SK-N-SH (cell line): ENCODE data around the gene YDJC. TPM values are rescaled to one million over a fixed set of nuclear protein-coding genes. Genes with fewer than 3 reads are reported as not detected.
"Not testable (repeated sequence)": the region's sequence is repeated elsewhere in the genome, so short reads cannot be mapped to it uniquely, and the experiment has no call there.

Source experiments
- CTCF ChIA-PET: fragments of 300-600, 350-600 bp; formaldehyde crosslinking; extraction: SDS; loops from one replicate; lab custom pipeline; 2021; lab: Yijun Ruan, JAX
- POLR2A ChIA-PET: fragments of 350-600 bp; sonication (Branson Sonifier 250); formaldehyde crosslinking; extraction: SDS; loops from one replicate; lab custom pipeline; 2020; ENCODE audit warnings: antibody characterized with exemption, inconsistent platforms; lab: Yijun Ruan, JAX
- DNase-seq: peaks from one replicate; pipeline ENCODE4 v3.0.0; 2012
- H2AFZ ChIP-seq: fragments of 200-600 bp; sonication (generic); 2 replicates; pipeline ENCODE4 v1.8.1; 2016; ENCODE audit warnings: antibody characterized with exemption, mild to moderate bottlenecking, low read depth
- H3F3A ChIP-seq: fragments of 200-600 bp; sonication (generic); replicated peaks from 2 replicates; pipeline ENCODE3; 2016; ENCODE audit warnings: antibody characterized with exemption, mild to moderate bottlenecking; ENCODE audit not compliant: insufficient read depth
- H3K27ac ChIP-seq, 2 experiments: fragments of 200-500 bp in 1 of 2; fragments of 200-600 bp in 1 of 2; sonication (Bioruptor generic) in 1 of 2; sonication (generic), shearing (Covaris generic) in 1 of 2; 2 replicates each; pipeline versions ENCODE4 v1.5.1 to v1.6.1; 2014 to 2016; ENCODE audit warnings: low read depth in 2 of 2, inconsistent platforms in 1 of 2, low read length in 1 of 2, mild to moderate bottlenecking in 1 of 2, mixed read lengths in 1 of 2
- H3K27me3 ChIP-seq: fragments of 200-600 bp; sonication (generic), shearing (Covaris generic); 2 replicates; pipeline ENCODE4 v1.6.1; 2016; ENCODE audit warnings: mixed run types; ENCODE audit not compliant: insufficient read depth
- H3K36me3 ChIP-seq, 2 experiments: fragments of 200-500 bp in 1 of 2; fragments of 200-600 bp in 1 of 2; sonication (Bioruptor generic) in 1 of 2; sonication (generic) in 1 of 2; replicated peaks in 1 of 2; 2 replicates each; pipeline versions ENCODE3 to v1.5.1; 2014 to 2016; ENCODE audit warnings: low read length in 1 of 2, mild to moderate bottlenecking in 1 of 2; ENCODE audit not compliant: insufficient read depth in 2 of 2, control insufficient read depth in 1 of 2
- H3K4me1 ChIP-seq, 2 experiments: fragments of 200-500 bp in 1 of 2; fragments of 200-600 bp in 1 of 2; sonication (Bioruptor generic) in 1 of 2; sonication (generic), shearing (Covaris generic) in 1 of 2; 2 replicates each; pipeline versions ENCODE4 v1.5.1 to v1.6.1; 2014 to 2016; ENCODE audit warnings: low read depth in 1 of 2, low read length in 1 of 2, mixed run types in 1 of 2; ENCODE audit not compliant: insufficient read depth in 2 of 2, control insufficient read depth in 1 of 2
- H3K4me2 ChIP-seq: fragments of 200-600 bp; sonication (generic), shearing (Covaris generic); 2 replicates; pipeline ENCODE4 v1.6.1; 2017; ENCODE audit warnings: mixed run types
- H3K4me3 ChIP-seq, 2 experiments: fragments of 200-500 bp in 1 of 2; fragments of 200-600 bp in 1 of 2; sonication (Bioruptor generic) in 1 of 2; sonication (generic), shearing (Covaris generic) in 1 of 2; 2 replicates each; pipeline versions ENCODE4 v1.5.1 to v1.8.1; 2014 to 2016; ENCODE audit warnings: low read depth in 2 of 2, inconsistent platforms in 1 of 2, low read length in 1 of 2, mild to moderate bottlenecking in 1 of 2, mixed read lengths in 1 of 2, moderate library complexity in 1 of 2
- H3K79me2 ChIP-seq: fragments of 200-600 bp; sonication (generic); 2 replicates; pipeline ENCODE4 v1.8.1; 2017; ENCODE audit warnings: mild to moderate bottlenecking; ENCODE audit not compliant: insufficient read depth
- H3K9ac ChIP-seq: fragments of 200-600 bp; sonication (generic); 2 replicates; pipeline ENCODE4 v1.6.1; 2017; ENCODE audit warnings: mixed run types
- H3K9me2 ChIP-seq: fragments of 200-600 bp; sonication (generic); 2 replicates; pipeline ENCODE4 v1.6.1; 2017; ENCODE audit warnings: mixed run types
- H3K9me3 ChIP-seq: fragments of 200-600 bp; sonication (generic); 2 replicates; pipeline ENCODE4 v1.6.1; 2017; ENCODE audit warnings: mixed run types, mild to moderate bottlenecking, moderate library complexity
- H4K20me1 ChIP-seq: fragments of 200-600 bp; sonication (generic); 2 replicates; pipeline ENCODE4 v1.6.1; 2017; ENCODE audit warnings: mild to moderate bottlenecking, mixed run types; ENCODE audit not compliant: insufficient read depth
- CHD2 ChIP-seq: fragments of 150-350 bp; IDR thresholded peaks from 2 replicates; pipeline ENCODE4 v1.6.1; 2018; ENCODE audit warnings: low read length; ENCODE audit not compliant: partially characterized antibody
- FOSL2 ChIP-seq: IDR thresholded peaks from 2 replicates; pipeline ENCODE4 v1.4.0; 2012; ENCODE audit warnings: low read depth, mild to moderate bottlenecking, moderate library complexity, borderline replicate concordance
- FOXM1 ChIP-seq: IDR thresholded peaks from 2 replicates; pipeline ENCODE4 v1.4.0; 2012; ENCODE audit warnings: low read depth, mild to moderate bottlenecking
- GABPA ChIP-seq: IDR thresholded peaks from 2 replicates; pipeline ENCODE4 v1.4.0; 2012; ENCODE audit warnings: low read depth, mild to moderate bottlenecking
- JUND ChIP-seq: IDR thresholded peaks from 2 replicates; pipeline ENCODE4 v1.4.0; 2012
- POLR2AphosphoS5 ChIP-seq: IDR thresholded peaks from 2 replicates; pipeline ENCODE4 v1.6.1; 2012; ENCODE audit warnings: low read depth, low read length
- RXRA ChIP-seq: IDR thresholded peaks from 2 replicates; pipeline ENCODE4 v1.4.0; 2012; ENCODE audit warnings: low read depth, mild to moderate bottlenecking, borderline replicate concordance
- SIN3A ChIP-seq: IDR thresholded peaks from 2 replicates; pipeline ENCODE4 v1.6.1; 2012; ENCODE audit warnings: low read depth, mild to moderate bottlenecking, low read length, moderate library complexity, borderline replicate concordance
- SMC3 ChIP-seq: IDR thresholded peaks from 2 replicates; pipeline ENCODE4 v1.6.1; 2012; ENCODE audit warnings: low read depth, low read length, improper control_type of control experiment
- TAF1 ChIP-seq: IDR thresholded peaks from 2 replicates; pipeline ENCODE4 v1.6.1; 2012; ENCODE audit warnings: low read depth, mild to moderate bottlenecking, low read length, moderate library complexity, borderline replicate concordance
- TCF12 ChIP-seq: IDR thresholded peaks from 2 replicates; pipeline ENCODE4 v1.4.0; 2012
- TEAD4 ChIP-seq: IDR thresholded peaks from 2 replicates; pipeline ENCODE4 v1.4.0; 2012; ENCODE audit warnings: mild to moderate bottlenecking, borderline replicate concordance; ENCODE audit not compliant: insufficient read depth
- USF2 ChIP-seq: fragments of 150-350 bp; IDR thresholded peaks from 2 replicates; pipeline ENCODE4 v1.6.1; 2017; ENCODE audit warnings: antibody characterized with exemption, low read length, low read depth, borderline replicate concordance
- WGBS: methylation state at CpG from one replicate; pipeline ENCODE4 v1.1.6; 2017; ENCODE audit warnings: low lambda C conversion rate; 5-methylcytosine and 5-hydroxymethylcytosine counted together
- polyA plus RNA-seq, 3 experiments: library from polyadenylated mRNA; depleted of rRNA; stranded (reverse); fragments of >200 nt; gene quantifications; 2 replicates each; pipeline ENCODE4 v1.2.3, GENCODE V29; 2012
- TF ChIP-seq, protein P1 (sequence below): fragments of 200-600 bp; sonication (generic); IDR thresholded peaks from 2 replicates; pipeline ENCODE4 v1.6.1; 2017; ENCODE audit warnings: antibody characterized with exemption, mild to moderate bottlenecking, moderate library complexity
- TF ChIP-seq, protein P2 (sequence below): IDR thresholded peaks from 2 replicates; pipeline ENCODE4 v1.6.1; 2012; ENCODE audit warnings: mild to moderate bottlenecking, low read depth, low read length, moderate library complexity
- TF ChIP-seq, protein P3 (sequence below): fragments of 150-350 bp; IDR thresholded peaks from 2 replicates; pipeline ENCODE4 v1.6.1; 2016; ENCODE audit warnings: mild to moderate bottlenecking, low read depth, low read length
- TF ChIP-seq, protein P4 (sequence below): IDR thresholded peaks from 2 replicates; pipeline ENCODE4 v1.4.0; 2012; ENCODE audit warnings: low read depth
- TF ChIP-seq, protein P5 (sequence below): IDR thresholded peaks from 2 replicates; pipeline ENCODE4 v1.4.0; 2012; ENCODE audit warnings: low read depth, borderline replicate concordance

The YDJC gene
- polyA plus RNA-seq, 1 of the 3 experiments (the other 2 are of a cell fraction) = 37.4 TPM

DNA sequence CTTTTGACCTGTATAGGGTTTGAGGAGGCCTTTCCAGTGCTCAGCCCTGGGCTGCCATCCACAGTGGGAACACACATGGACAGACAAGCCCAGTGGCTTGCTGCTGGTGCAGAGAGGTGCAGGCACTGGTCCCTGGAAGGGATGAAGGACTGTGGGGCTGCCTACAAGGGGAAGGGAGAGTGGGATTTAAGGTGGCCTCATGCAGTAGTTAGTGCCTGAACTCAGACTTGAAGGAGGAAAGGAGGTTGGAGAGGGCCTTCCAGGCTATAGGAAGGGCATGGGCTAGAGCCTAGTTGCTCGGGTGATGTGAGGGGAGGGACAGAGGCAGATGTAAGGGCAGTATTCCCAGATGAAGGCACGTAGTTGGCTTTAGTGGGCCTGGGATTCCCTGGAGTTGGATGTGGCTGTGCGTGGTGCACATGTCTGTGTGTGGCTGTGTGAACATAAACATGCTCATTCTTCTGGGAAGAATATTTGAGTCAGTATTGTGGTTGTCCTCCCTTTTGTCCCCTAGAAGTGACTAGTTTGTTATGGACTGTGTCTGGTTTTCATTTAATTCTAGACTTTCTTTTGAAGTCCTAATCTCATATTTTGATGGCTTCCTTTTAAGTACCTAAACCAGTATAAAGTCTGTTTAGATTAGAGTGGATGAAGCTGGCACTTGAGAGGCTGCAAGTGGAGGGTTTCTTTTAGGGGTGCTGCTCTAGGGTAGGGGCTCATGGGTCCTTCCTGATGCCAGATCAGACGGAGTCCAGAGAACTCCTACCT is 18.4 kb downstream of the YDJC start:
- peaks cover 98% of the 10 kb centered on the region for H3K79me2 ChIP-seq
- H3K36me3 ChIP-seq = peaks cover 8 to 25% of the 10 kb centered on the region in 2 experiments
- POLR2A ChIA-PET = no interaction called here
- no peaks in the 10 kb centered on the region for H3F3A ChIP-seq
- no peak overlapping the region for H3K4me3 ChIP-seq
- H3K9me2 ChIP-seq = no peaks in the 10 kb centered on the region
- DNase-seq = no peak
- no peak overlapping the region for H2AFZ ChIP-seq
- no peak overlapping the region for H3K27ac ChIP-seq
- WGBS = 89% methylated on average over 4 of the region's 4 CpGs
- no peak overlapping the region for H3K4me2 ChIP-seq
- H3K4me1 ChIP-seq = no peaks in the 10 kb centered on the region; a peak in 1 of 4 replicates
- H4K20me1 ChIP-seq = peaks cover 83% of the 10 kb centered on the region
- CTCF ChIA-PET = interaction anchor here (0.8 kb wide), 1 partner anchor 18 kb away, joined by 3 read pairs; the partner anchor contains the start of gene YDJC
- no peaks in the 10 kb centered on the region for H3K27me3 ChIP-seq
- H3K9ac ChIP-seq = no peak overlapping the region
- H3K9me3 ChIP-seq = no peaks in the 10 kb centered on the region
- TF ChIP-seq TCF12 (no peak), FOSL2 (no peak), GABPA (no peak), TAF1 (no peak), FOXM1 (no peak), CHD2 (no peak), SMC3 (no peak), POLR2AphosphoS5 (no peak), RXRA (no peak), JUND (no peak), USF2 (no peak), SIN3A (no peak), TEAD4 (no peak)
- TF ChIP-seq, protein P1, sequence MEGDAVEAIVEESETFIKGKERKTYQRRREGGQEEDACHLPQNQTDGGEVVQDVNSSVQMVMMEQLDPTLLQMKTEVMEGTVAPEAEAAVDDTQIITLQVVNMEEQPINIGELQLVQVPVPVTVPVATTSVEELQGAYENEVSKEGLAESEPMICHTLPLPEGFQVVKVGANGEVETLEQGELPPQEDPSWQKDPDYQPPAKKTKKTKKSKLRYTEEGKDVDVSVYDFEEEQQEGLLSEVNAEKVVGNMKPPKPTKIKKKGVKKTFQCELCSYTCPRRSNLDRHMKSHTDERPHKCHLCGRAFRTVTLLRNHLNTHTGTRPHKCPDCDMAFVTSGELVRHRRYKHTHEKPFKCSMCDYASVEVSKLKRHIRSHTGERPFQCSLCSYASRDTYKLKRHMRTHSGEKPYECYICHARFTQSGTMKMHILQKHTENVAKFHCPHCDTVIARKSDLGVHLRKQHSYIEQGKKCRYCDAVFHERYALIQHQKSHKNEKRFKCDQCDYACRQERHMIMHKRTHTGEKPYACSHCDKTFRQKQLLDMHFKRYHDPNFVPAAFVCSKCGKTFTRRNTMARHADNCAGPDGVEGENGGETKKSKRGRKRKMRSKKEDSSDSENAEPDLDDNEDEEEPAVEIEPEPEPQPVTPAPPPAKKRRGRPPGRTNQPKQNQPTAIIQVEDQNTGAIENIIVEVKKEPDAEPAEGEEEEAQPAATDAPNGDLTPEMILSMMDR = no peak
- TF ChIP-seq, protein P2, sequence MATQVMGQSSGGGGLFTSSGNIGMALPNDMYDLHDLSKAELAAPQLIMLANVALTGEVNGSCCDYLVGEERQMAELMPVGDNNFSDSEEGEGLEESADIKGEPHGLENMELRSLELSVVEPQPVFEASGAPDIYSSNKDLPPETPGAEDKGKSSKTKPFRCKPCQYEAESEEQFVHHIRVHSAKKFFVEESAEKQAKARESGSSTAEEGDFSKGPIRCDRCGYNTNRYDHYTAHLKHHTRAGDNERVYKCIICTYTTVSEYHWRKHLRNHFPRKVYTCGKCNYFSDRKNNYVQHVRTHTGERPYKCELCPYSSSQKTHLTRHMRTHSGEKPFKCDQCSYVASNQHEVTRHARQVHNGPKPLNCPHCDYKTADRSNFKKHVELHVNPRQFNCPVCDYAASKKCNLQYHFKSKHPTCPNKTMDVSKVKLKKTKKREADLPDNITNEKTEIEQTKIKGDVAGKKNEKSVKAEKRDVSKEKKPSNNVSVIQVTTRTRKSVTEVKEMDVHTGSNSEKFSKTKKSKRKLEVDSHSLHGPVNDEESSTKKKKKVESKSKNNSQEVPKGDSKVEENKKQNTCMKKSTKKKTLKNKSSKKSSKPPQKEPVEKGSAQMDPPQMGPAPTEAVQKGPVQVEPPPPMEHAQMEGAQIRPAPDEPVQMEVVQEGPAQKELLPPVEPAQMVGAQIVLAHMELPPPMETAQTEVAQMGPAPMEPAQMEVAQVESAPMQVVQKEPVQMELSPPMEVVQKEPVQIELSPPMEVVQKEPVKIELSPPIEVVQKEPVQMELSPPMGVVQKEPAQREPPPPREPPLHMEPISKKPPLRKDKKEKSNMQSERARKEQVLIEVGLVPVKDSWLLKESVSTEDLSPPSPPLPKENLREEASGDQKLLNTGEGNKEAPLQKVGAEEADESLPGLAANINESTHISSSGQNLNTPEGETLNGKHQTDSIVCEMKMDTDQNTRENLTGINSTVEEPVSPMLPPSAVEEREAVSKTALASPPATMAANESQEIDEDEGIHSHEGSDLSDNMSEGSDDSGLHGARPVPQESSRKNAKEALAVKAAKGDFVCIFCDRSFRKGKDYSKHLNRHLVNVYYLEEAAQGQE = no peak
- TF ChIP-seq, protein P3, sequence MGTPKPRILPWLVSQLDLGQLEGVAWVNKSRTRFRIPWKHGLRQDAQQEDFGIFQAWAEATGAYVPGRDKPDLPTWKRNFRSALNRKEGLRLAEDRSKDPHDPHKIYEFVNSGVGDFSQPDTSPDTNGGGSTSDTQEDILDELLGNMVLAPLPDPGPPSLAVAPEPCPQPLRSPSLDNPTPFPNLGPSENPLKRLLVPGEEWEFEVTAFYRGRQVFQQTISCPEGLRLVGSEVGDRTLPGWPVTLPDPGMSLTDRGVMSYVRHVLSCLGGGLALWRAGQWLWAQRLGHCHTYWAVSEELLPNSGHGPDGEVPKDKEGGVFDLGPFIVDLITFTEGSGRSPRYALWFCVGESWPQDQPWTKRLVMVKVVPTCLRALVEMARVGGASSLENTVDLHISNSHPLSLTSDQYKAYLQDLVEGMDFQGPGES = no peak
- TF ChIP-seq, protein P4, sequence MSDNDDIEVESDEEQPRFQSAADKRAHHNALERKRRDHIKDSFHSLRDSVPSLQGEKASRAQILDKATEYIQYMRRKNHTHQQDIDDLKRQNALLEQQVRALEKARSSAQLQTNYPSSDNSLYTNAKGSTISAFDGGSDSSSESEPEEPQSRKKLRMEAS = no peak
- TF ChIP-seq, protein P5, sequence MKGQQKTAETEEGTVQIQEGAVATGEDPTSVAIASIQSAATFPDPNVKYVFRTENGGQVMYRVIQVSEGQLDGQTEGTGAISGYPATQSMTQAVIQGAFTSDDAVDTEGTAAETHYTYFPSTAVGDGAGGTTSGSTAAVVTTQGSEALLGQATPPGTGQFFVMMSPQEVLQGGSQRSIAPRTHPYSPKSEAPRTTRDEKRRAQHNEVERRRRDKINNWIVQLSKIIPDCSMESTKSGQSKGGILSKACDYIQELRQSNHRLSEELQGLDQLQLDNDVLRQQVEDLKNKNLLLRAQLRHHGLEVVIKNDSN = no peak
- TF ChIP-seq, all 33 proteins: peak for 0

DNA sequence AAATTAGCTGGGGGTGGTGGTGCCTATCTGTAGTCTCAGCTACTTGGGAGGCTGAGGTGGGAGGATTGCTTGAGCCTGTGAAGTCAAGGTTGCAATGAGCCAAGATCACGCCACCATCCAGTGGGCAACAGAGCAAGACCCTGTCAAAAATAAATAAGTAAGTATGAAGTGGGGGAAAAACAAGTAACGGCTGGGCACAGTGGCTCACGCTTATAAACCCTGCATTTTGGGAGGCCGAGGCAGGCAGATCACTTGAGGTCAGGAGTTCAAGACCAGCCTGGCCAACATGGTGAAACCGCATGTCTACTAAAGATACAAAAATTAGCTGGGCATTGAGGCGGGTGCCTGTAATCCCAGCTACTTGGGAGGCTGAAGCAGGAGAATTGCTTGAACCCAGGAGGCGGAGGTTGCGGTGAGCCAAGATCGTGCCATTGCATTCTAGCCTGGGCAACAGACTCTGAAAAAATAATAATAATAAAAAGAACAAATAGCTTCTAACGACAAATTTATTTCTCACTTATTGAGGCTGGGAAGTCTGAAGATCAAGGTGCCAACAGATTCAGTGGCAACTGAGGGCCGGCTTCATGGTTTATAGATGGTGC is 20.2 kb downstream of the YDJC start:
- not testable (repeated sequence) for DNase-seq
- peaks cover 3 to 23% of the 10 kb centered on the region in 2 experiments for H3K36me3 ChIP-seq

More for the DNA sequence above, 20.2 kb downstream of the YDJC start:
- H3K9me3 ChIP-seq, H3K4me2 ChIP-seq, H3F3A ChIP-seq, H3K4me3 ChIP-seq, POLR2A ChIA-PET, H3K27me3 ChIP-seq, H3K27ac ChIP-seq, H3K4me1 ChIP-seq, H3K9me2 ChIP-seq, H2AFZ ChIP-seq, H3K9ac ChIP-seq: not testable (repeated sequence)
- peaks cover 98% of the 10 kb centered on the region for H3K79me2 ChIP-seq
- CTCF ChIA-PET = interaction anchor here (0.7 to 1.2 kb wide), 3 partner anchors 8 to 32 kb away, joined by 3 read pairs; partner anchors contain the start of gene SDF2L1
- H4K20me1 ChIP-seq = peaks cover 87% of the 10 kb centered on the region
- WGBS = 99% methylated on average over 11 of the region's 11 CpGs
